GM12878 (cell line): ENCODE data around the gene FLT4.
"Not testable (repeated sequence)": the region's sequence is repeated elsewhere in the genome, so short reads cannot be mapped to it uniquely, and the experiment has no call there.

Experiments
- MTA3 ChIP-seq: IDR thresholded peaks from 2 replicates; pipeline ENCODE4 v1.6.1; 2012; ENCODE audit warnings: low read length, inconsistent platforms, borderline replicate concordance
- POLR2A ChIP-seq: IDR thresholded peaks from 2 replicates; pipeline ENCODE4 v1.6.1; 2011; ENCODE audit warnings: low read depth, mild to moderate bottlenecking, low read length
- RELA ChIP-seq: fragments of 450-650 bp; IDR thresholded peaks from 2 replicates; pipeline ENCODE4 v1.8.0; 2014; ENCODE audit warnings: borderline replicate concordance; ENCODE audit not compliant: partially characterized antibody
- SP1 ChIP-seq: IDR thresholded peaks from one replicate; pipeline ENCODE4 v1.6.1; 2011; ENCODE audit warnings: low read depth, low read length
- TF ChIP-seq, protein P1 (sequence below): fragments of 450-650 bp; IDR thresholded peaks from 2 replicates; pipeline ENCODE4 v1.6.1; 2016; ENCODE audit warnings: mild to moderate bottlenecking, moderate library complexity, borderline replicate concordance

DNA sequence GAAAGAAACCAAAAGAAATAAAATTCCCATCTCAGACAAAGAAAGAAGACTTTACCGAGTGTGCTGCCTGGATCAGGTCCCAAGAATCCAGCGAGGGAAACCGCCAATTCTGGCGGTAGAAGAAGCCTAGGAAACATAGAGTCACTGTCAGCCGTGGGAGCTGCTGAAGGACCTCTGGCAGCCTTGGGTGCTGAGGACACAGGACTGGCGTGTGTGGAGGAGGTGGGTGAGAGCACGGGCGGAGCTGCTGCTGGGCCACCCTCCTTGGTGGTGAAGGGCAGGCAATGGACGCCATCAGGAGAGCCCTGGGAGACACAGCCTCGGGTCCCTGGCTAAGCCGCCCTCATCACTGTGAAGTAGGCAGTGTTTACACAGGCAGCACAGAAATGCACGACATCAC is 37.4 kb upstream of the FLT4 start:
- TF ChIP-seq POLR2A, MTA3, SP1, RELA: not testable (repeated sequence)
- TF ChIP-seq, protein P1, sequence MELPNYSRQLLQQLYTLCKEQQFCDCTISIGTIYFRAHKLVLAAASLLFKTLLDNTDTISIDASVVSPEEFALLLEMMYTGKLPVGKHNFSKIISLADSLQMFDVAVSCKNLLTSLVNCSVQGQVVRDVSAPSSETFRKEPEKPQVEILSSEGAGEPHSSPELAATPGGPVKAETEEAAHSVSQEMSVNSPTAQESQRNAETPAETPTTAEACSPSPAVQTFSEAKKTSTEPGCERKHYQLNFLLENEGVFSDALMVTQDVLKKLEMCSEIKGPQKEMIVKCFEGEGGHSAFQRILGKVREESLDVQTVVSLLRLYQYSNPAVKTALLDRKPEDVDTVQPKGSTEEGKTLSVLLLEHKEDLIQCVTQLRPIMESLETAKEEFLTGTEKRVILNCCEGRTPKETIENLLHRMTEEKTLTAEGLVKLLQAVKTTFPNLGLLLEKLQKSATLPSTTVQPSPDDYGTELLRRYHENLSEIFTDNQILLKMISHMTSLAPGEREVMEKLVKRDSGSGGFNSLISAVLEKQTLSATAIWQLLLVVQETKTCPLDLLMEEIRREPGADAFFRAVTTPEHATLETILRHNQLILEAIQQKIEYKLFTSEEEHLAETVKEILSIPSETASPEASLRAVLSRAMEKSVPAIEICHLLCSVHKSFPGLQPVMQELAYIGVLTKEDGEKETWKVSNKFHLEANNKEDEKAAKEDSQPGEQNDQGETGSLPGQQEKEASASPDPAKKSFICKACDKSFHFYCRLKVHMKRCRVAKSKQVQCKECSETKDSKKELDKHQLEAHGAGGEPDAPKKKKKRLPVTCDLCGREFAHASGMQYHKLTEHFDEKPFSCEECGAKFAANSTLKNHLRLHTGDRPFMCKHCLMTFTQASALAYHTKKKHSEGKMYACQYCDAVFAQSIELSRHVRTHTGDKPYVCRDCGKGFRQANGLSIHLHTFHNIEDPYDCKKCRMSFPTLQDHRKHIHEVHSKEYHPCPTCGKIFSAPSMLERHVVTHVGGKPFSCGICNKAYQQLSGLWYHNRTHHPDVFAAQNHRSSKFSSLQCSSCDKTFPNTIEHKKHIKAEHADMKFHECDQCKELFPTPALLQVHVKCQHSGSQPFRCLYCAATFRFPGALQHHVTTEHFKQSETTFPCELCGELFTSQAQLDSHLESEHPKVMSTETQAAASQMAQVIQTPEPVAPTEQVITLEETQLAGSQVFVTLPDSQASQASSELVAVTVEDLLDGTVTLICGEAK: not testable (repeated sequence)
